DND-41 (cell line): ENCODE measurements around the gene EYA2.

Experiments used
- CTCF ChIP-seq: IDR thresholded peaks from 2 replicates; pipeline ENCODE4 v1.5.1; 2012; ENCODE audit warnings: borderline replicate concordance, low read length, moderate library complexity, mild to moderate bottlenecking; ENCODE audit not compliant: poor library complexity, severe bottlenecking; ENCODE audit errors: extremely low read depth
- EZH2 ChIP-seq: IDR thresholded peaks from 3 replicates; pipeline ENCODE4 v1.6.1; 2012; ENCODE audit warnings: borderline replicate concordance, low read depth, mild to moderate bottlenecking, moderate library complexity, low read length, inconsistent platforms; ENCODE audit not compliant: severe bottlenecking

GRCh38 chr20:47089151-47089550, 194.5 kb downstream of the EYA2 start:
- TF ChIP-seq CTCF (no peak), EZH2 (no peak)
